Activated naive CD8-positive, alpha-beta T cell treated with anti-CD3 and anti-CD28 coated beads for 36 hours (primary cell): Measurements from ENCODE around the gene MAPK10. TPM values are rescaled to one million over a fixed set of nuclear protein-coding genes. Genes with fewer than 3 reads are reported as not detected.

ENCODE experiments used
- total RNA-seq, 2 experiments: library from RNA; stranded (reverse); gene quantifications; one replicate each; pipeline ENCODE4 v1.2.3, GENCODE V29; 2021

MAPK10 gene
- total RNA-seq, 2 experiments from 2014 or later: 0.29 TPM; not detected in 1

Other genes with a start within 250 kb of the MAPK10 start
- under 1 TPM; 0.02 to 0.10 TPM for gene PTPN13, start 234.3 kb upstream of the MAPK10 start, total RNA-seq